Bronchial epithelial cell (primary cell): ENCODE results near the gene FER1L5. TPM values are rescaled to one million over a fixed set of nuclear protein-coding genes. Genes with fewer than 3 reads are reported as not detected.

Experiments used
- DNase-seq: peaks from one replicate; pipeline ENCODE4 v3.0.0-alpha.2; 2010; ENCODE audit warnings: low read depth
- FAIRE-seq: peaks from 2 replicates; lab custom pipeline; 2011; peaks lifted over from hg19 to GRCh38; lab: Jason Lieb, UNC
- H3K27me3 ChIP-seq: 2 replicates; pipeline ENCODE4 v1.5.1; 2011; ENCODE audit warnings: low read length; ENCODE audit not compliant: control insufficient read depth, insufficient read depth
- H3K36me3 ChIP-seq: 2 replicates; pipeline ENCODE4 v1.5.1; 2011; ENCODE audit warnings: low read length; ENCODE audit not compliant: control insufficient read depth, insufficient read depth
- H3K4me3 ChIP-seq: 2 replicates; pipeline ENCODE4 v1.5.1; 2011; ENCODE audit warnings: mild to moderate bottlenecking, low read depth, low read length, control low read depth
- CTCF ChIP-seq: IDR thresholded peaks from 2 replicates; pipeline ENCODE4 v1.5.1; 2011; ENCODE audit warnings: mild to moderate bottlenecking, moderate library complexity, low read length, control low read depth, inconsistent platforms; ENCODE audit not compliant: insufficient read depth, severe bottlenecking
- total RNA-seq: library from RNA; depleted of rRNA; stranded (reverse); fragments of >200 nt; gene quantifications from 2 replicates; pipeline ENCODE4 v1.2.1, GENCODE V29; 2014

FER1L5 gene
- total RNA-seq, 1 donor from 2014 or later = under 0.01 TPM

GRCh38 chr2:96616535-96616934 lies 26.0 kb upstream of the FER1L5 start:
- H3K36me3 ChIP-seq = peaks cover 23% of the 10 kb centered on the region
- H3K27me3 ChIP-seq = no peaks in the 10 kb centered on the region
- DNase-seq = no peak
- no peak for TF ChIP-seq CTCF
- FAIRE-seq = no peak
- no peak overlapping the region for H3K4me3 ChIP-seq

GRCh38 chr2:96617012-96617411 lies 25.6 kb upstream of the FER1L5 start:
- no peak for TF ChIP-seq CTCF
- DNase-seq (no peak), FAIRE-seq (no peak)
- H3K36me3 ChIP-seq = peaks cover 23% of the 10 kb centered on the region
- no peaks in the 10 kb centered on the region for H3K27me3 ChIP-seq
- H3K4me3 ChIP-seq = no peak overlapping the region

- TF ChIP-seq CTCF = no peak
- FAIRE-seq (no peak), DNase-seq (no peak)
- no peaks in the 10 kb centered on the region for H3K27me3 ChIP-seq
- H3K4me3 ChIP-seq = no peak overlapping the region
- H3K36me3 ChIP-seq = peaks cover 12% of the 10 kb centered on the region
Observed at GRCh38 chr2:96618596-96619283, 23.8 kb upstream of the FER1L5 start.

GRCh38 chr2:96622544-96622943 lies 20.0 kb upstream of the FER1L5 start:
- H3K4me3 ChIP-seq = no peak overlapping the region
- FAIRE-seq (no peak), DNase-seq (no peak)
- no peak for TF ChIP-seq CTCF
- no peaks in the 10 kb centered on the region for H3K27me3 ChIP-seq
- H3K36me3 ChIP-seq = peaks cover 10% of the 10 kb centered on the region

- TF ChIP-seq CTCF = no peak
- FAIRE-seq (no peak), DNase-seq (no peak)
- Histone ChIP-seq H3K27me3 (no peaks in the 10 kb centered on the region), H3K4me3 (no peak overlapping the region), H3K36me3 (peaks cover 11% of the 10 kb centered on the region)
Observed at GRCh38 chr2:96623116-96623515, 19.4 kb upstream of the FER1L5 start.
